GM23338 (cell line): ENCODE measurements around the gene CPLX4. TPM values are rescaled to one million over a fixed set of nuclear protein-coding genes. Genes with fewer than 3 reads are reported as not detected.
A peak's percentile ranks its signal among the peaks of the same experiment; 100 is the strongest.

Source experiments
- ATAC-seq: fragments of 200-7000 bp; cut with Tn5 transposase; 3 replicates; pipeline ENCODE4 v1.9.1; 2020
- DNase-seq: peaks from one replicate; pipeline ENCODE4 v3.0.0-alpha.2; 2015; ENCODE audit warnings: low spot score
- H2AFZ ChIP-seq: fragments of 200-600 bp; sonication (generic); 2 replicates; pipeline ENCODE4 v1.8.0; 2016; ENCODE audit warnings: antibody characterized with exemption, mild to moderate bottlenecking, moderate library complexity
- H3F3A ChIP-seq: fragments of 200-600 bp; sonication (generic); replicated peaks from 2 replicates; pipeline ENCODE4 v1.8.0; 2017; ENCODE audit warnings: antibody characterized with exemption, mixed run types, low read depth
- H3K27ac ChIP-seq: fragments of 200-600 bp; sonication (generic); 2 replicates; pipeline ENCODE4 v1.6.1; 2016; ENCODE audit warnings: low read depth
- H3K27me3 ChIP-seq: fragments of 200-600 bp; sonication (generic); 2 replicates; pipeline ENCODE4 v1.8.0; 2016; ENCODE audit warnings: mild to moderate bottlenecking, mixed run types, moderate library complexity; ENCODE audit not compliant: insufficient read depth
- H3K36me3 ChIP-seq: fragments of 200-600 bp; sonication (generic); 2 replicates; pipeline ENCODE4 v1.8.0; 2016; ENCODE audit warnings: mild to moderate bottlenecking; ENCODE audit not compliant: insufficient read depth
- H3K4me1 ChIP-seq: fragments of 200-600 bp; sonication (generic); 2 replicates; pipeline ENCODE4 v1.8.0; 2016; ENCODE audit warnings: mild to moderate bottlenecking, moderate library complexity; ENCODE audit not compliant: insufficient read depth
- H3K4me2 ChIP-seq: fragments of 200-600 bp; sonication (generic); 2 replicates; pipeline ENCODE4 v1.7.1; 2017; ENCODE audit warnings: mixed run types
- H3K4me3 ChIP-seq: fragments of 200-600 bp; sonication (generic); 2 replicates; pipeline ENCODE4 v1.6.1; 2016; ENCODE audit warnings: mixed run types
- H3K79me2 ChIP-seq: fragments of 200-600 bp; sonication (generic); replicated peaks from 2 replicates; pipeline ENCODE4 v1.8.0; 2017; ENCODE audit warnings: mild to moderate bottlenecking; ENCODE audit not compliant: insufficient read depth
- H3K9me2 ChIP-seq: fragments of 200-600 bp; sonication (generic); 2 replicates; pipeline ENCODE4 v1.8.0; 2017; ENCODE audit not compliant: insufficient read depth
- H4K20me1 ChIP-seq: fragments of 200-600 bp; sonication (generic); replicated peaks from 2 replicates; pipeline ENCODE4 v1.8.0; 2017; ENCODE audit warnings: mild to moderate bottlenecking; ENCODE audit not compliant: insufficient read depth
- H3K27ac Mint-ChIP-seq: 2 replicates; pipeline ENCODE4 v1.8.0; 2020; ENCODE audit warnings: inconsistent platforms, mild to moderate bottlenecking, moderate library complexity, mixed read lengths
- H3K27me3 Mint-ChIP-seq: 3 replicates; pipeline ENCODE4 v1.8.0; 2022; ENCODE audit warnings: low read depth, mild to moderate bottlenecking, moderate library complexity, mixed read lengths, inconsistent platforms; ENCODE audit not compliant: insufficient read depth, poor library complexity
- H3K36me3 Mint-ChIP-seq: 3 replicates; pipeline ENCODE4 v1.8.0; 2021; ENCODE audit warnings: low read depth, mild to moderate bottlenecking, inconsistent platforms, moderate library complexity, mixed read lengths
- H3K4me1 Mint-ChIP-seq: 3 replicates; pipeline ENCODE4 v1.8.0; 2020; ENCODE audit warnings: mild to moderate bottlenecking, inconsistent platforms, mixed read lengths
- H3K4me3 Mint-ChIP-seq: 3 replicates; pipeline ENCODE4 v1.8.0; 2021; ENCODE audit warnings: moderate library complexity, mild to moderate bottlenecking, inconsistent platforms, mixed read lengths
- H3K9me3 Mint-ChIP-seq: 3 replicates; pipeline ENCODE4 v1.8.0; 2020; ENCODE audit warnings: moderate library complexity, mild to moderate bottlenecking, inconsistent platforms, mixed read lengths
- EZH2 ChIP-seq: fragments of 200-600 bp; sonication (generic); IDR thresholded peaks from one replicate; pipeline ENCODE4 v1.8.0; 2017; ENCODE audit warnings: antibody characterized with exemption, mild to moderate bottlenecking, low read depth; ENCODE audit not compliant: unreplicated experiment
- JUNB ChIP-seq: IDR thresholded peaks from one replicate; pipeline ENCODE4 v1.6.1; 2016; ENCODE audit warnings: antibody characterized with exemption; ENCODE audit not compliant: unreplicated experiment
- ZNF331 ChIP-seq: fragments of 250-450 bp; sonication (Bioruptor Pico); IDR thresholded peaks from 2 replicates; pipeline ENCODE4 v1.5.0; 2020; ENCODE audit warnings: low read depth, mild to moderate bottlenecking, moderate library complexity
- polyA plus RNA-seq: library from polyadenylated mRNA; unstranded; fragments of >200 nt; fragmentation: Nextera tagmentation; extraction: Ambion mirVana; gene quantifications from 2 replicates; pipeline ENCODE4 v1.2.1, GENCODE V29; 2016
- total RNA-seq: library from RNA; depleted of rRNA; stranded (reverse); fragments of >200 nt; shearing (Covaris generic); gene quantifications from 2 replicates; pipeline ENCODE4 v1.2.3, GENCODE V29; 2014
- TF ChIP-seq, protein P1 (sequence below): fragments of 250-450 bp; sonication (Bioruptor Pico); IDR thresholded peaks from 2 replicates; pipeline ENCODE4 v1.5.0; 2020; ENCODE audit warnings: mild to moderate bottlenecking, moderate library complexity
- TF ChIP-seq, protein P2 (sequence below): IDR thresholded peaks from one replicate; pipeline ENCODE4 v1.6.1; 2018; ENCODE audit warnings: antibody characterized with exemption; ENCODE audit not compliant: unreplicated experiment
- TF ChIP-seq, protein P3 (sequence below): IDR thresholded peaks from 2 replicates; pipeline ENCODE4 v1.6.1; 2016; ENCODE audit warnings: antibody characterized with exemption
- TF ChIP-seq, protein P4 (sequence below), 2 experiments: fragments of 200-600 bp in 1 of 2; sonication (generic) in 1 of 2; conservative IDR thresholded peaks; 2 replicates each; pipeline versions ENCODE4 v1.5.1 to v1.6.1; 2016 to 2017; ENCODE audit warnings: antibody characterized with exemption in 2 of 2, low read depth in 2 of 2, mild to moderate bottlenecking in 2 of 2, moderate library complexity in 1 of 2

The CPLX4 gene
- total and polyA plus RNA-seq, 2 experiments from 2014 or later: not detected

DNA sequence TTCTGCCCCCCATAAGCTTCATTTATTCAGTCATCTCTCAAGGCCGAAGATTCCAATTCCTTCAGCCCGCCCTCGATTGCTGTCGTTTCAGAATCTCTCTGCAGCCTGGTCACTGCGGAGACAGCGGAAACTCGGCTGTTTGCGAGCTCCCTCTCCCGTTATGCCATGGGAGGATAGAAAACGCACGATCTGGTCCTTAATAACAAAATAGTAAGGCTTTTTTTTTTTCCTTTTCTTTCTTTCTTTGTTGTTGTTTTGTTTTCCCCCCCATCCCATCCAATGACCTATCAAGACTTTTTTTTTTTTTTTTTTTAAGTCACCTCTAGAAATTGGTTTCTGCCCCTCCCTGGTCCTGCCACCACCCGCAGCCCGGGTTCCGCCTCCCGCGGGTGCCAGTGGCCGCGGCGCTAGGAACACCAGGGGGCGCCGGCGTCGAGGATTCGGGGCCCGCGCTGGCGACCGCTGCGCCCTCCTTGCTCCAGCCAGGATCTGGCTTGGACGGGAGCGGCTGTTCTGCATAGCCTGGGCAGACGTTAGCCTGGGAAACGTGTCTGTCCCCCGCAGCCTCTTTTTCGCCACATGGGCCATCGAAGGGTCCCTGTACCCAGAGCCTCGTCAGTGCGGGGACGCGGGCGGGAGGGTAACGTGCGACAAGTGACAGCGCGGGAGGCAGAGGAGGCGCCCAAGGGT is 10.1 kb downstream of the CPLX4 start:
- peak overlapping the region; percentile 82 for H2AFZ ChIP-seq

DNA sequence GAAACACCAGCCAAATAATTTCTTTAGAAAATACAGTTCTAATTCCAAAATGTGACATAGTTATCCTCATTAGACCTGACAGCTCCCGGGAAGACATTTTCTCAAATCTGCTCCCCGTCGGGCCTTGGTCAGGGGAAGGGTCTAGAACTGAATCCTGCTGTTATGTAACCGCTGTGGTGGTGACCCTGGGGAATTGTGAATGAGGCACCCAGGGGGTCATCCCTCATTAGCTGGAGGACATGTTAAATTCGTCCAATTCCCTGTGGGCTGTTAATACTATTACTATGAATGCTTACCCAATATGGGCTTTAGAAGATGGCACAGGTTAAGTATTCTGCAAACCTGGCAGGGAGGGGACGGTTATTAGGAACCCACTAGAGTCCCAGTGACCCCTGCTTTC is 11.8 kb downstream of the CPLX4 start:
- H3K9me3 Mint-ChIP-seq: no peaks in the 10 kb centered on the region
- Histone ChIP-seq H3K4me1 (no peaks in the 10 kb centered on the region), H2AFZ (no peak overlapping the region), H3K4me2 (no peak overlapping the region), H3K9me2 (no peaks in the 10 kb centered on the region), H3K27me3 (peaks cover 18% of the 10 kb centered on the region), H3K36me3 (no peaks in the 10 kb centered on the region), H3K4me3 (no peak overlapping the region), H3K79me2 (no peaks in the 10 kb centered on the region), H3K27ac (no peak overlapping the region), H3F3A (no peaks in the 10 kb centered on the region), H4K20me1 (no peaks in the 10 kb centered on the region)
- ATAC-seq (no peak), DNase-seq (no peak)
- no peaks in the 10 kb centered on the region for H3K36me3 Mint-ChIP-seq
- H3K27me3 Mint-ChIP-seq: peaks cover 4% of the 10 kb centered on the region
- no peaks in the 10 kb centered on the region for H3K4me1 Mint-ChIP-seq
- H3K4me3 Mint-ChIP-seq: no peak overlapping the region
- H3K27ac Mint-ChIP-seq: no peak overlapping the region
- TF ChIP-seq, protein P1, sequence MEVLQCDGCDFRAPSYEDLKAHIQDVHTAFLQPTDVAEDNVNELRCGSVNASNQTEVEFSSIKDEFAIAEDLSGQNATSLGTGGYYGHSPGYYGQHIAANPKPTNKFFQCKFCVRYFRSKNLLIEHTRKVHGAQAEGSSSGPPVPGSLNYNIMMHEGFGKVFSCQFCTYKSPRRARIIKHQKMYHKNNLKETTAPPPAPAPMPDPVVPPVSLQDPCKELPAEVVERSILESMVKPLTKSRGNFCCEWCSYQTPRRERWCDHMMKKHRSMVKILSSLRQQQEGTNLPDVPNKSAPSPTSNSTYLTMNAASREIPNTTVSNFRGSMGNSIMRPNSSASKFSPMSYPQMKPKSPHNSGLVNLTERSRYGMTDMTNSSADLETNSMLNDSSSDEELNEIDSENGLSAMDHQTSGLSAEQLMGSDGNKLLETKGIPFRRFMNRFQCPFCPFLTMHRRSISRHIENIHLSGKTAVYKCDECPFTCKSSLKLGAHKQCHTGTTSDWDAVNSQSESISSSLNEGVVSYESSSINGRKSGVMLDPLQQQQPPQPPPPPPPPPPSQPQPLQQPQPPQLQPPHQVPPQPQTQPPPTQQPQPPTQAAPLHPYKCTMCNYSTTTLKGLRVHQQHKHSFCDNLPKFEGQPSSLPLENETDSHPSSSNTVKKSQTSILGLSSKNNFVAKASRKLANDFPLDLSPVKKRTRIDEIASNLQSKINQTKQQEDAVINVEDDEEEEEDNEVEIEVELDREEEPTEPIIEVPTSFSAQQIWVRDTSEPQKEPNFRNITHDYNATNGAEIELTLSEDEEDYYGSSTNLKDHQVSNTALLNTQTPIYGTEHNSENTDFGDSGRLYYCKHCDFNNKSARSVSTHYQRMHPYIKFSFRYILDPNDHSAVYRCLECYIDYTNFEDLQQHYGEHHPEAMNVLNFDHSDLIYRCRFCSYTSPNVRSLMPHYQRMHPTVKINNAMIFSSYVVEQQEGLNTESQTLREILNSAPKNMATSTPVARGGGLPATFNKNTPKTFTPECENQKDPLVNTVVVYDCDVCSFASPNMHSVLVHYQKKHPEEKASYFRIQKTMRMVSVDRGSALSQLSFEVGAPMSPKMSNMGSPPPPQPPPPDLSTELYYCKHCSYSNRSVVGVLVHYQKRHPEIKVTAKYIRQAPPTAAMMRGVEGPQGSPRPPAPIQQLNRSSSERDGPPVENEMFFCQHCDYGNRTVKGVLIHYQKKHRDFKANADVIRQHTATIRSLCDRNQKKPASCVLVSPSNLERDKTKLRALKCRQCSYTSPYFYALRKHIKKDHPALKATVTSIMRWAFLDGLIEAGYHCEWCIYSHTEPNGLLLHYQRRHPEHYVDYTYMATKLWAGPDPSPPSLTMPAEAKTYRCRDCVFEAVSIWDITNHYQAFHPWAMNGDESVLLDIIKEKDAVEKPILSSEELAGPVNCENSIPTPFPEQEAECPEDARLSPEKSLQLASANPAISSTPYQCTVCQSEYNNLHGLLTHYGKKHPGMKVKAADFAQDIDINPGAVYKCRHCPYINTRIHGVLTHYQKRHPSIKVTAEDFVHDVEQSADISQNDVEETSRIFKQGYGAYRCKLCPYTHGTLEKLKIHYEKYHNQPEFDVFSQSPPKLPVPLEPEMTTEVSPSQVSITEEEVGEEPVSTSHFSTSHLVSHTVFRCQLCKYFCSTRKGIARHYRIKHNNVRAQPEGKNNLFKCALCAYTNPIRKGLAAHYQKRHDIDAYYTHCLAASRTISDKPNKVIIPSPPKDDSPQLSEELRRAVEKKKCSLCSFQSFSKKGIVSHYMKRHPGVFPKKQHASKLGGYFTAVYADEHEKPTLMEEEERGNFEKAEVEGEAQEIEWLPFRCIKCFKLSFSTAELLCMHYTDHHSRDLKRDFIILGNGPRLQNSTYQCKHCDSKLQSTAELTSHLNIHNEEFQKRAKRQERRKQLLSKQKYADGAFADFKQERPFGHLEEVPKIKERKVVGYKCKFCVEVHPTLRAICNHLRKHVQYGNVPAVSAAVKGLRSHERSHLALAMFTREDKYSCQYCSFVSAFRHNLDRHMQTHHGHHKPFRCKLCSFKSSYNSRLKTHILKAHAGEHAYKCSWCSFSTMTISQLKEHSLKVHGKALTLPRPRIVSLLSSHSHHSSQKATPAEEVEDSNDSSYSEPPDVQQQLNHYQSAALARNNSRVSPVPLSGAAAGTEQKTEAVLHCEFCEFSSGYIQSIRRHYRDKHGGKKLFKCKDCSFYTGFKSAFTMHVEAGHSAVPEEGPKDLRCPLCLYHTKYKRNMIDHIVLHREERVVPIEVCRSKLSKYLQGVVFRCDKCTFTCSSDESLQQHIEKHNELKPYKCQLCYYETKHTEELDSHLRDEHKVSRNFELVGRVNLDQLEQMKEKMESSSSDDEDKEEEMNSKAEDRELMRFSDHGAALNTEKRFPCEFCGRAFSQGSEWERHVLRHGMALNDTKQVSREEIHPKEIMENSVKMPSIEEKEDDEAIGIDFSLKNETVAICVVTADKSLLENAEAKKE: no peak
- TF ChIP-seq, protein P2, sequence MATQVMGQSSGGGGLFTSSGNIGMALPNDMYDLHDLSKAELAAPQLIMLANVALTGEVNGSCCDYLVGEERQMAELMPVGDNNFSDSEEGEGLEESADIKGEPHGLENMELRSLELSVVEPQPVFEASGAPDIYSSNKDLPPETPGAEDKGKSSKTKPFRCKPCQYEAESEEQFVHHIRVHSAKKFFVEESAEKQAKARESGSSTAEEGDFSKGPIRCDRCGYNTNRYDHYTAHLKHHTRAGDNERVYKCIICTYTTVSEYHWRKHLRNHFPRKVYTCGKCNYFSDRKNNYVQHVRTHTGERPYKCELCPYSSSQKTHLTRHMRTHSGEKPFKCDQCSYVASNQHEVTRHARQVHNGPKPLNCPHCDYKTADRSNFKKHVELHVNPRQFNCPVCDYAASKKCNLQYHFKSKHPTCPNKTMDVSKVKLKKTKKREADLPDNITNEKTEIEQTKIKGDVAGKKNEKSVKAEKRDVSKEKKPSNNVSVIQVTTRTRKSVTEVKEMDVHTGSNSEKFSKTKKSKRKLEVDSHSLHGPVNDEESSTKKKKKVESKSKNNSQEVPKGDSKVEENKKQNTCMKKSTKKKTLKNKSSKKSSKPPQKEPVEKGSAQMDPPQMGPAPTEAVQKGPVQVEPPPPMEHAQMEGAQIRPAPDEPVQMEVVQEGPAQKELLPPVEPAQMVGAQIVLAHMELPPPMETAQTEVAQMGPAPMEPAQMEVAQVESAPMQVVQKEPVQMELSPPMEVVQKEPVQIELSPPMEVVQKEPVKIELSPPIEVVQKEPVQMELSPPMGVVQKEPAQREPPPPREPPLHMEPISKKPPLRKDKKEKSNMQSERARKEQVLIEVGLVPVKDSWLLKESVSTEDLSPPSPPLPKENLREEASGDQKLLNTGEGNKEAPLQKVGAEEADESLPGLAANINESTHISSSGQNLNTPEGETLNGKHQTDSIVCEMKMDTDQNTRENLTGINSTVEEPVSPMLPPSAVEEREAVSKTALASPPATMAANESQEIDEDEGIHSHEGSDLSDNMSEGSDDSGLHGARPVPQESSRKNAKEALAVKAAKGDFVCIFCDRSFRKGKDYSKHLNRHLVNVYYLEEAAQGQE: no peak
- TF ChIP-seq EZH2 (no peak), ZNF331 (no peak)
- TF ChIP-seq, protein P3, sequence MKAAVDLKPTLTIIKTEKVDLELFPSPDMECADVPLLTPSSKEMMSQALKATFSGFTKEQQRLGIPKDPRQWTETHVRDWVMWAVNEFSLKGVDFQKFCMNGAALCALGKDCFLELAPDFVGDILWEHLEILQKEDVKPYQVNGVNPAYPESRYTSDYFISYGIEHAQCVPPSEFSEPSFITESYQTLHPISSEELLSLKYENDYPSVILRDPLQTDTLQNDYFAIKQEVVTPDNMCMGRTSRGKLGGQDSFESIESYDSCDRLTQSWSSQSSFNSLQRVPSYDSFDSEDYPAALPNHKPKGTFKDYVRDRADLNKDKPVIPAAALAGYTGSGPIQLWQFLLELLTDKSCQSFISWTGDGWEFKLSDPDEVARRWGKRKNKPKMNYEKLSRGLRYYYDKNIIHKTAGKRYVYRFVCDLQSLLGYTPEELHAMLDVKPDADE: no peak

More for the DNA sequence above, 10.1 kb downstream of the CPLX4 start:
- no peaks in the 10 kb centered on the region for H3K4me1 ChIP-seq
- TF ChIP-seq, protein P4, sequence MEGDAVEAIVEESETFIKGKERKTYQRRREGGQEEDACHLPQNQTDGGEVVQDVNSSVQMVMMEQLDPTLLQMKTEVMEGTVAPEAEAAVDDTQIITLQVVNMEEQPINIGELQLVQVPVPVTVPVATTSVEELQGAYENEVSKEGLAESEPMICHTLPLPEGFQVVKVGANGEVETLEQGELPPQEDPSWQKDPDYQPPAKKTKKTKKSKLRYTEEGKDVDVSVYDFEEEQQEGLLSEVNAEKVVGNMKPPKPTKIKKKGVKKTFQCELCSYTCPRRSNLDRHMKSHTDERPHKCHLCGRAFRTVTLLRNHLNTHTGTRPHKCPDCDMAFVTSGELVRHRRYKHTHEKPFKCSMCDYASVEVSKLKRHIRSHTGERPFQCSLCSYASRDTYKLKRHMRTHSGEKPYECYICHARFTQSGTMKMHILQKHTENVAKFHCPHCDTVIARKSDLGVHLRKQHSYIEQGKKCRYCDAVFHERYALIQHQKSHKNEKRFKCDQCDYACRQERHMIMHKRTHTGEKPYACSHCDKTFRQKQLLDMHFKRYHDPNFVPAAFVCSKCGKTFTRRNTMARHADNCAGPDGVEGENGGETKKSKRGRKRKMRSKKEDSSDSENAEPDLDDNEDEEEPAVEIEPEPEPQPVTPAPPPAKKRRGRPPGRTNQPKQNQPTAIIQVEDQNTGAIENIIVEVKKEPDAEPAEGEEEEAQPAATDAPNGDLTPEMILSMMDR (conservative IDR thresholded peaks at IDR 0.05; ENCODE audit: low read depth in 2 of 2): peak; percentile 85 to 87
- TF ChIP-seq JUNB: no peak
- Mint-ChIP-seq H3K9me3 (no peaks in the 10 kb centered on the region), H3K36me3 (no peaks in the 10 kb centered on the region), H3K27me3 (peaks cover 4% of the 10 kb centered on the region), H3K27ac (no peak overlapping the region), H3K4me1 (no peaks in the 10 kb centered on the region), H3K4me3 (peak overlapping the region; percentile 58)
- no peaks in the 10 kb centered on the region for H3K9me2 ChIP-seq
- H3K4me3 ChIP-seq: peak overlapping the region; percentile 56
- H3K4me2 ChIP-seq: peak overlapping the region; percentile 83
- no peaks in the 10 kb centered on the region for H4K20me1 ChIP-seq
- peaks cover 18% of the 10 kb centered on the region for H3K27me3 ChIP-seq
- H3K79me2 ChIP-seq: no peaks in the 10 kb centered on the region
- no peaks in the 10 kb centered on the region for H3K36me3 ChIP-seq
- ATAC-seq (peak; percentile 96), DNase-seq (peak; percentile 86)
- no peak overlapping the region for H3K27ac ChIP-seq
- no peaks in the 10 kb centered on the region for H3F3A ChIP-seq
